GM19395 (cell line): ENCODE measurements around the gene CNNM1.

Experiments used
- ATAC-seq: cut with Tn5 transposase; IDR thresholded peaks from one replicate; pipeline ENCODE4 v1.9.1; 2021; ENCODE audit warnings: mild to moderate bottlenecking, moderate library complexity; ENCODE audit not compliant: unreplicated experiment

The CNNM1 gene

DNA sequence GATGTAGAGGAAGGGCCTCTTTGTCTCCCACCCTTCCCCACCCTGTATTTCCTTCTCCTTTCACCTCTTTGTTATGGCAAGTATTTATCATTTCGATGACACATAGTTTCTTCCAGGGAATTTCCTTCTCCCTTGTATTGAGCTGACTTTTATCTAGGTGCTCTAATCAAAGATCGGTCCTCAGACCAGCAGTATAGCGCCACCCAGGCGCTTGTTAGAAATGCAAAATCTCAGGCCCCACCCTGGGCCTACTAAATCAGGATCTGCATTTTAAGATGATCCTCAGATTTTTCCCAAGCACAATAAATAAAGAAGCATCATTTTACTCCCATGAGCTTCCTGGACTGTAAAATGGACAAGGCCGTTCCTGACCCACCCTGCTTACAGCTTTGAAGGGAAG is 113.2 kb downstream of the CNNM1 start:
- ATAC-seq = no peak

- ATAC-seq = no peak
These were observed 114.3 kb downstream of the CNNM1 start for GRCh38 chr10:99443500-99443899.
